GM12892 (cell line): ENCODE data around the gene SPAAR.
"Not testable (repeated sequence)": the region's sequence is repeated elsewhere in the genome, so short reads cannot be mapped to it uniquely, and the experiment has no call there.

Source experiments
- DNase-seq: peaks from one replicate; pipeline ENCODE4 v3.0.0; 2011; ENCODE audit not compliant: insufficient read length
- FAIRE-seq: peaks from 2 replicates; lab custom pipeline; 2011; peaks lifted over from hg19 to GRCh38; lab: Jason Lieb, UNC
- POLR2A ChIP-seq: IDR thresholded peaks from 2 replicates; pipeline ENCODE4 v1.6.1; 2011; ENCODE audit warnings: low read depth, low read length, control low read depth
- POLR2AphosphoS5 ChIP-seq: IDR thresholded peaks from 2 replicates; pipeline ENCODE4 v1.6.1; 2011; ENCODE audit warnings: low read depth, low read length, control low read depth
- TAF1 ChIP-seq: IDR thresholded peaks from 2 replicates; pipeline ENCODE4 v1.6.1; 2011; ENCODE audit warnings: low read depth, mild to moderate bottlenecking, control low read depth, low read length, borderline replicate concordance

The SPAAR gene

DNA sequence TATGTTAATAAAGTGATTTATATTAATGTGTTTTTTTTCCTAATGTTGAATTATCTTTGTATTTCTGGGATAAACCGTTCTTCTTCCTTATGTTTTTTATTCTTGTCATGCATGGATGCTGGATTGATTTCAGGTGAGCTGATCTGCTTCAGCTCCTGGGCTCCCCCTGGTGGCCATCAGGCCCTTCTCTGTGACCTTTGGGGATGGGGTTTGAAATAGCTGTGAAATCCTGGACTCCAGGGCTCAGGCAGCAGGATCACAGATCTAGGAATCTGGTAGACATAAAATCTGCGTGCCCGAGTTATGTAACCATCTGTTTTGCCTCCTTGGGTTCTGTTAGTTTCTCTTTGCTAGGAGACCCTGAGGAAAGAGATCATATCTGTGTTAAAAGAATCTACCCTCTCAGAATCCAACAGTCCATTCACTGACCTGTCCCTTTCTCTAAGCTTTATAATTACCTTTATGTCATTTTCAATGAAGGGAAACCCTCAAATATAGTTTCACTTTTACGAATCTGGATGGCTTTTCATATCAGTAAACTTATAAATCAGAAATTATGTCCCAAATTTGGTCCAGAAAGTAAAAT is 26.9 kb upstream of the SPAAR start:
- DNase-seq (no peak), FAIRE-seq (peak; percentile 96)
- no peak for TF ChIP-seq POLR2A

DNA sequence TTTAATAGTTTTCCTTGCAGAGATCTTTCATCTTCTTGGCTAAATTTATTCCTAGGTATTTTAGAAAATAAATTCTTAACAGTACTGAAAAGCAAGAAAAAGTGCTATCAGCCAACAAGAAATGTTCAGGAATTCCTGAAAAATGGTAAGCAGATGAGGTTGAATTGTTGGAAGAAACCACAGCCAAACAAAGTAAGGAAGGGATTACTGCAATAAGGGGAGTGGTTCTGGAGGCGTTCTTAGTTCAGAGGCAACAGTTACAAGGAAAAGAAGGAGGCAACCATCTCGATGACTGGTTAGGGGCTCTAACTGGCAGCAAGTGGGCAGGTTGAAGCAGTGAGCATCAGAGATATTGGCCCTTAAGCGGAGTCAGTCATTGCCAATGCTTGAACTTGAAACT is 26.3 kb upstream of the SPAAR start:
- TF ChIP-seq POLR2A (no peak), POLR2AphosphoS5 (no peak), TAF1 (no peak)
- DNase-seq: no peak
- FAIRE-seq: no peak

DNA sequence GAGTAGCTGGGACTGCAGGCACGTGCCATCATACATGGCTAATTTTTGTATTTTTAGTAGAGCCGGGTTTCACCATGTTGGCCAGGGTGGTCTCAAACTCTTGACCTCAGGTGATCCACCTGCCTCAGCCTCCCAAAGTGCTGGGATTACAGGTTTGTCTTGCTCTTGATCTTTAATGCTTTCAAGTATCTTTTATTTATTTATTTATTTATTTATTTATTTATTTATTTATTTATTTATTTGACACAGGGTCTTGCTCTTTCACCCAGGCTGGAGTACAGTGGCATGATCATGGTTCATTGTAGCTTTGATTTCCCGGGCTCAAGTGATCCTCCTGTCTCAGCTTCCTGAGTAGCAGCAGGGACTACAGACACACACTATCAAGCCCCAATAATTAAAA is 24.4 kb upstream of the SPAAR start:
- FAIRE-seq, DNase-seq: not testable (repeated sequence)

DNA sequence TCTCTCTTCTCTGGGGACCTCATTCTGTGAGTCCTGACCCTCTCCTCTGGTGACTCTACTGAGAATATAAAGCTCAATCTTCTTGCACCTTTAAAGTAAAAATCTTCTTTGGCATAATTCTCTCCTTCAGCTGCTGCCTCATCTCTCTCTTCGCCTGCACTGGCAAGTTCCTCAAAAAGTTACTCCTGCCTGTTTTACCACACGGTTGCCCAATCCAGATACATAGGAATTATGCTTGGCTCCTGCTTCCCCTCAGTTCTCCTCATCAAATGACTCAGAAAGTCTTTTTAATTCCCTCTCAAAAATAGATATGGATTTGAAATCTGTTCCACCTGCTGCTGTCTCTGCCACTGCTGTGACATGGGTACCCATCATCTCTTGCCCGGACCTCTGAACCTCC is 17.6 kb upstream of the SPAAR start:
- FAIRE-seq (no peak), DNase-seq (no peak)
- TF ChIP-seq POLR2A: no peak
- TF ChIP-seq TAF1: no peak
- no peak for TF ChIP-seq POLR2AphosphoS5

DNA sequence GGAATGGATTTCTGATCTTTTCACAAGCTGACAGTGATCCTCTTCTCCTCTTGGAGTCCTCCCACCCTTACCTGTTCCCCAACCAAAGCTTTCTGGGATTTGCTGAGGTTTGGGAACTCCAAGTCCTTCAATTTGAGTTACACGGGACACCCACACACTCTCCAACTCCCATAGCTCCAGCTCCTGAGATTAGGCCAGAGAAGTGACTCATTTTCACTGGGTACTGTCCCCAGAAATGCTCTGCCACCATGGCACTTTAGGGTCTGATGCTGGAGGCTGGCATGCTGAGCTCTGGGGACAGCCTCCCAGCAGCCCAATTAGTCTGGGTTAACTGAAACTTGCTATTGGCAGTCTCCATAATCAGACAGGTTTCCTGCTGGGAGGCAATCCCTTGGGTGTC is 17.2 kb upstream of the SPAAR start:
- DNase-seq (no peak), FAIRE-seq (no peak)
- TF ChIP-seq POLR2AphosphoS5 (no peak), TAF1 (no peak), POLR2A (no peak)

DNA sequence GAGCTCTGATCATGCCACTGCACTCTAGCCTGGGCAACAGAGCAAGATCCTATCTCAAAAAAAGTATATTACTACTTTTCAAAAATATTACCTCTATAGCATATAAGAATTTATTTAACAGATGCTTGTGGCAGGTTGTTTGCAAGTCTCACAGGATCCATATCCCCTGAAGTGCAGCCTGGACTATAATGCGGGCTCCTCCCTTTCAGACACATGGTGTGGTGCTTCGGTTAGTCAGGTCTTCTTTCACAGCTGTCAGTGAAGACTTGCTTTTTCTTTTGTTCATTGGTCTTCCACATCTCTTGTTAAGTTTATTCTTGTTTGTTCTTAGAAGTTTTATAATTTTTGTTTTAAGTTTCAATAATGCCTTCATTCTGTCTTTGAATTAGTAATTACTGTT is 12.7 kb upstream of the SPAAR start:
- no peak for DNase-seq
- no peak for FAIRE-seq

DNA sequence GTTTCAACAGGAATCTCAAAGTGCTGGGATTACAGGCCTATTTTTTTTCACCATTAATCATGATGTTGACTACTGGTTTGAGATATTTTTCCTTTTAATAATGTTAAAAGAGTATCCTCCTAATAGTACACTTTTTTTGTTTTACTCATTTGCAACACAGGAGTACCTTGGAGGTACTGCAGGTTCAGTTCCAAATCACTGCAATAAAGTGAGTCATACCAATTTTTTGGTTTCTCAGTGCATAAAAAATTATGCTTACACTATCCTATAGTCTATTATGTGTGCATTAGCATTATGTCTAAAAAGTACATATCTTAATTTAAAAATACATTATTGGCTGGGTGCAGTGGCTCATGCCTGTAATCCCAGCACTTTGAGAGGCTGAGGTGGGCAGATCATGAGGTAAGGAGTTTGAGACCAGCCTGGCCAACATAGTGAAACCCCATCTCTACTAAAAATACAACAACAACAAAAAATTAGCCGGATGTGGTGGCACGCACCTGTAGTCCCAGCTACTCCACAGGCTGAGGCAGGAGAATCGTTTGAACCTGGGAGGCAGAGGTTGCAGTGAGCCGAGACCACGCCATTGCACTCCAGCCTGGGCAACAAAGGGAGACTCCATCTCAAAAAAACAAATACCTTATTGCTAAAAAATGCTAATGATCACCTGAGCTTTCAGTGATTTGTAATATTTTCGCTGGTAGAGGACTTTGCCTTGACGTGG is 11.8 kb upstream of the SPAAR start:
- not testable (repeated sequence) for DNase-seq, FAIRE-seq

More for the DNA sequence above, 12.7 kb upstream of the SPAAR start:
- TF ChIP-seq POLR2A: no peak
- no peak for TF ChIP-seq POLR2AphosphoS5
- TF ChIP-seq TAF1: no peak

DNA sequence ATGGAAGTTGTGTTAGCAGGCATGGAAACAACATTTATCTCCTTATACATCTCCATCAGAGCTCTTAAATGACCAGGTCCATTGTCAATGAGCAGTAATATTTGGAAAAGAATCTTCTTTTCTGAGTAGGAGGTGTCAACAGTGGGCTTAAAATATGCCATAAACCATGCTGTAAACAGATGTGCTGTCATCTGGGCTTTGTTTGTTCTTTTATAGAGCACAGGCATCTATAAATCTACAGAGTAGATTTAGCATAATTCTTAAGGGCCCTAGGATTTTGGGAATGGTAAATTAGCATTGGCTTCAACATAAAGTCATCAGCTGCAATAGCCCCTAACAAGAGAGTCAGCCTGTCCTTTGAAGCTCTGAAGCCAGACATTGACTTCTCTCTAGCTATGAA is 11.0 kb upstream of the SPAAR start:
- TF ChIP-seq POLR2AphosphoS5 (no peak), POLR2A (no peak), TAF1 (no peak)
- no peak for DNase-seq
- no peak for FAIRE-seq

DNA sequence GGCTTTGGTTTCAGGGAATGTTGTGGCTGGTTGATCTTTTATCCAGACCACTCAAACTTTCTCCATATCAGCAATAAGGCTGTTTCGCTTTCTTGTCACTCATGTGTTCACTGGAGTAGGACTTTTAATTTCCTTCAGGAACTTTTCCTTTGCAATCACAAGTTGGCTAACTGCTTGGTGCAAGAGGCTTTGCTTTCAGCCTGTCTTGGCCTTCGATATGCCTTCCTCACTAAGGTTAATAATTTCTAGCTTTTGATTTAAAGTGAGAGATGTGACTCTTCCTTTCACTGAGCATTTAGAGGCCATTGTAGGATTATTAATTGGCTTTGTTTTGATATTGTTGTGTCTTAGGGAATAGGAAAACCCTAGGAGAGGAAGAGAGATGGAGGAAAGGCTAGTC is 10.3 kb upstream of the SPAAR start:
- no peak for TF ChIP-seq POLR2A
- TF ChIP-seq TAF1: no peak
- TF ChIP-seq POLR2AphosphoS5: no peak
- no peak for DNase-seq
- no peak for FAIRE-seq

DNA sequence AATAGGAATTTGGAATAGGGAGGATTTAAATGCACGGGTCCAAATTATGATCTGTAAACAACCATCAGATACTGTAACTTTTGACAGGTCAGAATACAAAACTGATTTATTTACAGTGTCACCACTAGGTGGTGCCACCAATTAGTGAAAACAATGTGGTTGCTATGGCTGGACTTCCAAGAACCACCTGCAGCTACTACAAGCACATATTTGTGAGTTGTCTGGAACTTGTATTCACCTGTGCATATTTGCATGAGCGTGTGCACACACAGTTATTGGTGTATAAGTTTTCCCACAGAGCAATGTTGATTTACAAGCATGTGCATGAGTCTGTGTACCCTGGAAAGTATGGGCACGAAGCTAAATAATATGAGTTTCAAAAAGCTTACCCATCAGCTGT is 6.2 kb upstream of the SPAAR start:
- FAIRE-seq (peak; percentile 90), DNase-seq (no peak)
- TF ChIP-seq TAF1 (no peak), POLR2A (no peak), POLR2AphosphoS5 (no peak)

DNA sequence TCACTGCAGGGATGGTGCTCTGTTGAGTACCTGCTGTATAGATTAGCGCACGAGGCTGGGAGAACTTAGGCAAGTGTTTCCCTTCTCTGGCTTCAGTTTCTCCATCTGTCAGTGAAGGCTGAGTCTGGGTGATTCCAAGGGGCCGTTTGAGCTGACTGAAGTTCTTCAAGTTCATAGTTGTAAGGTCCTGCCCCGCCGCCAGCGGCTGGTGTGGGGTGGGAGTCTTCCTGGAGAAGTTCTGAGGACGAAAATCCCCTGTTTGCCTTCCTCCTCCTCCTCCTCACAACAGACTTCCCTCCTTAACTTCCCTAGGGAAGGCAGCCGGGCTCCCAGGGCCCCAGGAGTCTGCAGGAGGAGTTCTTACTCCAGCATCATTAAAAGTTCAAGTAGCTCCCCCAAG is 5.0 kb upstream of the SPAAR start:
- TF ChIP-seq POLR2AphosphoS5: no peak
- TF ChIP-seq POLR2A: no peak
- TF ChIP-seq TAF1: no peak
- no peak for FAIRE-seq

DNA sequence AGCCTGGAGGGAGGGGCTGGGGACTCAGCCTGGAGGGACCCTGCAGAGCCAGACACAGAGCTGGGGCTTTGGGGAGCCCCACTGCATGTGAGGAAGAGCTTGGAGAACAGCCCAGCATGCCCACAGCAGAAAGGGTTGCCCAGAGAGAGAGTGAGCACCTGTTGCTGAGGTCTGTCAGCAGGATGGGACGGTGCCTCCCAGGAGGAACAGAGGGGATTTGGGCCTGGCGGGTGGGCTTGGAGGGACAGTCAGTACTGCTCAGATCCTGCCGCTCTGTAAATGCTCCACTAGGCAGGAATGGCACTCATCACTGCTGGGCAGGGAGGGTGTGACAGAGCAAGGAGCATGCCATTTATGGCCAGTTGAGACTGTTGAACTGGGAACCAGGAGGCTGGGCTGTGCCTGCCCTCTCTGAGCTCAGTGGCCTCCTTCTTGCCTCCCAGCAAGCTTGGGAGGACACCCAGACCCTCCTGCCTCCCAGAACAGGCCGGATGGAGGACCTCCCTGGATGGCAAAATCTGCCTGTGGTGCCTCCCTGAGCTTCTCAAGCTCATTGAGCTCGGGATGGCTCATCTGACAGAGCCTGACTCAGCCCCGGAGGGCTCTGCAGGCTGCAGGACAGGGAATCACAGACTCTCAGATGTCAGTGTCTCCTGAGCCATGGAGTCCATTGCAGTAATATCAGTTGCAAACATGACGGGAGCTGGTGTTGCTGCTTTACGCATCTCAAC is 4.1 kb upstream of the SPAAR start:
- DNase-seq (no peak), FAIRE-seq (no peak)
- no peak for TF ChIP-seq TAF1
- TF ChIP-seq POLR2AphosphoS5: no peak
- TF ChIP-seq POLR2A: no peak

More for the DNA sequence above, 5.0 kb upstream of the SPAAR start:
- DNase-seq: no peak
